Stimulated activated naive CD8-positive, alpha-beta T cell treated with anti-CD3 and anti-CD28 coated beads, Interleukin-15, Interleukin-2, amounts not matched to agents 100 ng/mL and 50 ng/mL, for 24 hours (primary cell): Measurements from ENCODE around the gene CARMIL3.

Source experiments
- H3K27ac Mint-ChIP-seq: one replicate; pipeline ENCODE4 v1.8.0; 2021; ENCODE audit warnings: mild to moderate bottlenecking, mixed read lengths
- H3K27me3 Mint-ChIP-seq: one replicate; pipeline ENCODE4 v1.8.0; 2021; ENCODE audit warnings: mixed read lengths
- H3K36me3 Mint-ChIP-seq: one replicate; pipeline ENCODE4 v1.8.0; 2021; ENCODE audit warnings: low read depth, mixed read lengths
- H3K4me1 Mint-ChIP-seq: one replicate; pipeline ENCODE4 v1.8.0; 2021; ENCODE audit warnings: low read depth, mixed read lengths
- H3K4me3 Mint-ChIP-seq: one replicate; pipeline ENCODE4 v1.8.0; 2021; ENCODE audit warnings: mild to moderate bottlenecking, mixed read lengths
- H3K9me3 Mint-ChIP-seq: one replicate; pipeline ENCODE4 v1.8.0; 2021; ENCODE audit warnings: mixed read lengths

Gene CARMIL3

DNA sequence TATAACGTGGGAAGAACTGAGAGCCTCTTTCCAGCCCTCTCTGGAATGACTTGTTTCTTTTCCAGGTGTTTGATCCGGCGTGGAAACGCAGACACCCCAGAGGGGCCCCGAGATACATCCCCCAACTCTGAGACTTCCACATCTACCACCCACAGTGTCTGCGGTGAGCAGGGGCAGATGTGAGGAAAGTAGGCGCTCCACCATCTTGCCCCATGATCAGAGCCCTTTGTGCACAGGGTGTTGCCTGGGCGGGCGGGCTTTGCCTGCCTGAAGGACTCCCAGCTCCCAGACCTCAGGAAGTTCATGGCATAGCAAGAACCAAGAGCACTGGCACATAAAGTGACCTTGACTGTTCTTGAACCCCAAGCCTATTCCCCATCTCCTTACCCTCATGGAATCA lies 2.8 kb downstream of the CARMIL3 start:
- H3K27ac Mint-ChIP-seq = no peak overlapping the region
- peaks cover 25% of the 10 kb centered on the region for H3K4me1 Mint-ChIP-seq
- no peak overlapping the region for H3K4me3 Mint-ChIP-seq
- peaks cover 24% of the 10 kb centered on the region for H3K27me3 Mint-ChIP-seq
- no peaks in the 10 kb centered on the region for H3K36me3 Mint-ChIP-seq
- H3K9me3 Mint-ChIP-seq = no peaks in the 10 kb centered on the region

DNA sequence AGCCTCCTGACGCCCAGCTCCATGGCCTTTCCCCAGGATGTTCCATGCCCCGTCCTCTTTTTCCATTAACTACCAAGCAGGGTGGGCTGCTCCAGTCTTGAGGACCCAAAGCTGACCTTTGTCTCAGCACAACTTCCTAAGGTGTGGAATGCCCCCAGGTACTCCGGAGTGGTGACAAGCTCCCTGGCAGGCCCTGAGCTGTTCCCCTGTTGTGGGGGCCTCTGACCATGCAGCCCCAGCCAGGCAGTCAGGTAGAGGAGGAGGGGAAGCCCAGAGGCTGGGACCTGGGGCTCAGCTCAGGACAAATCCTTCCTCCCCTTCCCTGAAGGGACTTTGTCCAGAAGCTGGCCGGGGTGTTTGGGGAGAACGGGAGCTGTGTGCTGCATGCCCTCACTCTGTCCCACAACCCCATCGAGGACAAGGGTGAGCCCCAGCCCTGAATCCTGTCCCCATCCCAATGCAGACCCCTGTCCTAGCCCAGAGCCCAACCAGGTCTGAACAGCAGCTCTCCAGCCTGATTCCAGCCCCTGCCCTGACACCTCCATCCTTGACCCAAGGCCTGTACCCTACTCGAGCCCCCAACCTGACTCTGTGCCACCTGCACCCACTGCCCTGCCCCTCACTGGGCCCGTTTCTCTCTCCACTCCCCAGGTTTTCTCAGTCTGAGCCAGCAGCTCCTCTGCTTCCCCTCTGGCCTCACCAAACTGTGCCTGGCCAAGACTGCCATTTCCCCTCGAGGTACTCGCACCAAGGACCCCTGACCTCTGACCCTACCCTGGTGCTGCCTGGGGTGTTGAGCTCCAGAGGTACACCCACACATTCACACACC lies 4.4 kb downstream of the CARMIL3 start:
- Mint-ChIP-seq H3K9me3 (no peaks in the 10 kb centered on the region), H3K36me3 (no peaks in the 10 kb centered on the region), H3K27me3 (peaks cover 9% of the 10 kb centered on the region), H3K4me3 (no peak overlapping the region), H3K27ac (no peak overlapping the region), H3K4me1 (peaks cover 20% of the 10 kb centered on the region)

DNA sequence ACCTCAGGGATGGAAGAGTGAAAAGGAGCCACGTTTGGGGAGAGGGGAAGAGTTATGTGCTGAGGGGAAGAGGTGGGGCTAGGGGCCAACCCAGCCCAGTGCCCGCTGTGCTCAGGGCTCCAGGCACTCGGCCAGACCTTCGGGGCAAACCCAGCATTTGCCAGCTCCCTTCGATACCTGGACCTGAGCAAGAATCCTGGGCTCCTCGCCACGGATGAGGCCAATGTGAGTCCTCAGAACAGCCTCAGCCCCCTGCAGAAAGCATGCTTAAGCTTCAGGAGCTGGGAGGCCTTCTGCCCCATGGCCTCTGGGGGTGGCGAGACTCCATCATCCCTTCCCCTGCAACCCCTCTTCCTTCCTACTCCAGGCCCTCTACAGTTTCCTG lies 5.0 kb downstream of the CARMIL3 start:
- peaks cover 8% of the 10 kb centered on the region for H3K27me3 Mint-ChIP-seq
- H3K27ac Mint-ChIP-seq = no peak overlapping the region
- no peak overlapping the region for H3K4me3 Mint-ChIP-seq
- peaks cover 17% of the 10 kb centered on the region for H3K4me1 Mint-ChIP-seq
- no peaks in the 10 kb centered on the region for H3K36me3 Mint-ChIP-seq
- H3K9me3 Mint-ChIP-seq = no peaks in the 10 kb centered on the region

DNA sequence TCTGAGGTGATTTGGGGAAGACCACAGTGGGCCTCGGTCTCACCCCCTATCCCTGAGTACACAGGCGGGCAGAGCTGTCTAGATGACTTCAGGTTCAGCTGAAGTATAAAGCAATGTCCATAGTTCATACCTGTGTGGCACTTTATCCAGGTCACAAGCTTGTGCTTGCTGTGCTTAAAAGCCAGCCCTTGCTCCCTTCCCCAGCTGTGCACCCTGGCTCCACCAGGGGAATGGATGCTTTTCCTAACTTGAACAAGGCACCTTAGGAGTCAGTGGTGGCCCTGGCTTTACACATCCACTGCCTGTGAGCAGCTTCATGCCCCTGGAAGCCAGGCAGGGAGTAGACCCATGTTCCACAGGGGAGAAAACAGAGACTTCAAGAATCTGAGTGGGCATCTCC lies 5.5 kb downstream of the CARMIL3 start:
- Mint-ChIP-seq H3K9me3 (no peaks in the 10 kb centered on the region), H3K4me1 (peaks cover 17% of the 10 kb centered on the region), H3K4me3 (no peak overlapping the region), H3K27ac (no peak overlapping the region), H3K27me3 (peaks cover 8% of the 10 kb centered on the region), H3K36me3 (no peaks in the 10 kb centered on the region)

DNA sequence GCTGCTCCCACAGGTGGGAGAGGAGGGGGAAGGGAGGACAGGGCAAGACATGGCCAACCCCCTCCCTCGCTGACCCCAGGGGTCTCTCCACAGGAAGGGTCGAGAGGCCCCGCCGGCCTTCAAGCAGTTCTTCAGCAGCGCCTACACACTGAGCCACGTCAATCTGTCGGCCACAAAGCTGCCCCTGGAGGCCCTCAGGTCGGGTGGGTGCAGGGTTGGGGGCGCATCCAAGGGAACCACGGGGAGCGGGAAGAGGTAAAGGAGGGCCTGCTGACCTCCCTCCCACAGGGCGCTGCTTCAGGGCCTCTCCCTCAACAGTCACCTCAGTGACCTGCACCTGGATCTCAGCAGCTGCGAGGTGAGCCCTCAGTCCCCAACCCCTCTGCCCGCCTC lies 6.1 kb downstream of the CARMIL3 start:
- no peaks in the 10 kb centered on the region for H3K36me3 Mint-ChIP-seq
- H3K9me3 Mint-ChIP-seq = no peaks in the 10 kb centered on the region
- H3K27me3 Mint-ChIP-seq = peaks cover 8% of the 10 kb centered on the region
- H3K27ac Mint-ChIP-seq = no peak overlapping the region
- H3K4me1 Mint-ChIP-seq = peaks cover 12% of the 10 kb centered on the region
- H3K4me3 Mint-ChIP-seq = no peak overlapping the region

DNA sequence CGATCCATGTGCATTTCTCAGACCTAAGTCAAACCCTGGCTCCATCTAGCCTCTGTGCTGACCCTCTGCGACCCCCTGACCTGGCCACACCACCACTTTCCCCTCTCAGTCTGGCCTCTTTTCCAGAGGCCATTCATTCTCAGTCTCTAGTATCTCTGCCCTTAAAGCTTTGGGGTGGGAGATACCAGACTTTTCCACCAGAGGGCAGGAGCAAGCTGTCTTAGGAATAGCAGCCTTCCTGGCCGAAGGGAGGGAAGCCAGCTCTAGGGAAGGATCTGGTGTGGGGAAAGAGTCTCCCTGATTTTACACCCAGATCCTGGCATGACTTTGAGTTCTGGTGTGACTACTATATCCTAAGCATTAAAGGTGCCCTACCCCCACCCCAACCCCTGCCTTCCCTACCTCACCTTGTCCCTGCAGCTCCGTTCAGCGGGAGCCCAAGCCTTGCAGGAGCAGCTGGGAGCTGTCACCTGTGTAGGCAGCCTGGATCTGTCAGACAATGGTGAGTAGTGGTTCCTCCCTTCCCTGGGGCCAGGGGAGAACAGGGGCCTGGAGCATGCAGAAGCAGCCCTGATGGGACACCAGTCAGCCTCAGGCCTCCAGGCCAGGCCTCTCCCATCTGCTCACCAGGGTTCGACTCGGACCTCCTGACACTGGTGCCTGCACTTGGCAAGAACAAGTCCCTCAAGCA lies 6.6 kb downstream of the CARMIL3 start:
- Mint-ChIP-seq H3K36me3 (no peaks in the 10 kb centered on the region), H3K4me3 (no peak overlapping the region), H3K4me1 (peaks cover 7% of the 10 kb centered on the region), H3K27me3 (peaks cover 4% of the 10 kb centered on the region), H3K9me3 (no peaks in the 10 kb centered on the region), H3K27ac (no peak overlapping the region)

DNA sequence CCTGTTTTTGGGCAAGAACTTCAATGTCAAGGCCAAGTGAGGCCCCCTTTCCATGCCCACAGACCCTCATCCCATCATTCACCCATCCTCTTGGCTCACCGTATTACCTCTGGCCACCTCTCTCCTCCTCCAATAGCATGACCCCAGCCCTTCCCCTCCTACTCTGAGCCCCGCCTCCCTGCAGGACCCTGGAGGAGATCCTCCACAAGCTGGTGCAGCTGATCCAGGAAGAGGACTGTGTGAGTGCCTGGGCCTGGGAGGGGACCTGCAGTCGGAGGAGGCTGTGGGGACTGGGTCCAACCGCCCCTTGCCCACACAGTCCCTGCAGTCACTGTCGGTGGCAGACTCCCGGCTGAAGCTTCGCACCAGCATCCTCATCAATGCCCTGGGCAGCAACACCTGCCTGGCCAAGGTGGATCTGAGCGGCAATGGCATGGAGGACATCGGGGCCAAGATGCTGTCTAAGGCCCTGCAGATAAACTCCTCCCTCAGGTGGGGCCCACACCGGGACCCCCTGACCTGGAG lies 7.2 kb downstream of the CARMIL3 start:
- Mint-ChIP-seq H3K27me3 (peaks cover 4% of the 10 kb centered on the region), H3K9me3 (no peaks in the 10 kb centered on the region), H3K4me1 (peaks cover under 1% of the 10 kb centered on the region), H3K4me3 (no peak overlapping the region), H3K36me3 (no peaks in the 10 kb centered on the region), H3K27ac (no peak overlapping the region)

DNA sequence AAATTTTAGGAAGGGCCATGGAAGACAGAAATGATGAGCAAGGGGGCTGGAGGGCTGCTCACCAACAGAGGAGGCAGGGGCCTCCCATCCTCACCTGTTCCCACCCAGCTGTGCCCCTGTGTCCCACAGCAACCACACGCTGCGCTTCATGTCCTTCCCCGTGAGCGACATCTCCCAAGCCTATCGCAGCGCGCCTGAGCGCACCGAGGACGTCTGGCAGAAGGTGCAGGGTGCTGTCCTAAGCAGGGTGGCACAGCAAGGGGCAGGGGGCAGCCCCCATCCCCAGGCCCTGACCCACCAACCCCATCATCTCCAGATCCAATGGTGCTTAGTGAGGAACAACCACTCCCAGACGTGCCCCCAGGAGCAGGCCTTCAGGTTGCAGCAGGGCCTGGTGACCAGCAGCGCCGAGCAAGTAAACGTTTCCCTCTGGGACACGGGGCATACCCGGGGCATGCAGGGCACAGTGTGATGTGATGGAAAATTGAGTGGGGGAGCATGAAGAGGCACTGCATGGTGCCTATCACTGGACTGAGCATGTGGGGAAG lies 8.1 kb downstream of the CARMIL3 start:
- no peak overlapping the region for H3K27ac Mint-ChIP-seq

DNA sequence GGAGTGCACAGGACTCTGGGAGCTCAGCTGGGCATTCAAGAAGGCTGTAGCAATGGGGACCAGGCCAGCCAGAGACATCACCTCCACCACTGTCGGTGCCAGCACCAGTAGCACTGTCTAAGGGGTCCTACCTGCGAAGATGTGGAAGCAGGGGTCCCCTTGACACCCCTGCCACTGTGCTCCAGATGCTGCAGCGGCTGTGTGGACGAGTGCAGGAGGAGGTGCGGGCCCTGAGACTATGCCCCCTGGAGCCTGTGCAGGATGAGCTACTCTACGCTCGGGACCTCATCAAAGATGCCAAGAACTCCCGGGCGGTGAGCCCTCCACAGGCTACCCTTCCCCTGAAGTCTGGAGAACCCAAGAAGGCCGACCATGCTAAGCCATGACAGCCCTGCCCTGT lies 8.6 kb downstream of the CARMIL3 start:
- H3K4me3 Mint-ChIP-seq = no peak overlapping the region
- H3K36me3 Mint-ChIP-seq = no peaks in the 10 kb centered on the region
- no peak overlapping the region for H3K27ac Mint-ChIP-seq
- no peaks in the 10 kb centered on the region for H3K4me1 Mint-ChIP-seq
- no peaks in the 10 kb centered on the region for H3K9me3 Mint-ChIP-seq
- no peaks in the 10 kb centered on the region for H3K27me3 Mint-ChIP-seq

More for the DNA sequence above, 8.1 kb downstream of the CARMIL3 start:
- H3K36me3 Mint-ChIP-seq = no peaks in the 10 kb centered on the region
- H3K27me3 Mint-ChIP-seq = peaks cover under 1% of the 10 kb centered on the region
- no peaks in the 10 kb centered on the region for H3K4me1 Mint-ChIP-seq
- H3K9me3 Mint-ChIP-seq = no peaks in the 10 kb centered on the region
- no peak overlapping the region for H3K4me3 Mint-ChIP-seq

DNA sequence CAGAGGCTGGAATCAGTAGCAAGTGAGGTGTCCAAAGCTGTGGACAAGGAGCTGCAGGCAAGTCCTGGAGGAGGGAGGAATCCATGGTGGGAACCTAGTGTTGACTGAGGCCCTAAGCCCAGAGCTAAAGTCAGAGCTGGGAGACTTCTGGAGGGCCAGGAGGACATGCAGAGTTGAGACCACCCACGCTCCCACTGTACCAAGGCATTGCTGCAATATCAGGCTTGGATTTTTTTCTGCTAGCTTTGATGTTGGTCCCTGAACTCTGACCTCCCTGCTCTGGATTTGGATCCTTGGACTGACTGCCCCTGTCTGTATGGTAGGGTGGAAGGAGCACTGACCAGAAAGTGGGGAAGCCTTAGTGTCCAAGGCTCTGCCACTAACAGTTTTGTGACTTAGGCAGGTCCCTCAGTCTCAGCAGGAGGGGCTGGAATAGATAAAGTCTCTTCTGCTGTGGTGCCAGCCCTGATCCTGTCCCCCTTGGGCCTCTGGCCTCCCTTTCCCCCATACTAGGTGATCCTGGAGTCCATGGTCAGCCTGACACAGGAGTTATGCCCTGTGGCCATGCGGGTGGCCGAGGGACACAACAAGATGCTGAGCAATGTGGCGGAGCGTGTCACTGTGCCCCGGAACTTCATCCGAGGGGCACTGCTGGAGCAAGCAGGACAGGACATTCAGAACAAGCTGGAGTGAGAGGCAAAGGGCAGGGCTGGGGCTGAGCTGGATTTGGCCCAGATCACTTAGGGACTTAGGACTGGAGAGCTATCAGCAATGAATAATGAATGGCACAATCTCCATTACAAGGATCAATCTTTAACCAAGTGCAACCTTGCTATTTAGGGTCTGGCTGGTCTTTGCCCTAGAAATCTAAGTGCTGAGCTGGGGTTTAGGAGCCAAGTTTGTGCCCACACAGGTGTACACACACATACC lies 9.4 kb downstream of the CARMIL3 start:
- H3K27ac Mint-ChIP-seq = no peak overlapping the region

DNA sequence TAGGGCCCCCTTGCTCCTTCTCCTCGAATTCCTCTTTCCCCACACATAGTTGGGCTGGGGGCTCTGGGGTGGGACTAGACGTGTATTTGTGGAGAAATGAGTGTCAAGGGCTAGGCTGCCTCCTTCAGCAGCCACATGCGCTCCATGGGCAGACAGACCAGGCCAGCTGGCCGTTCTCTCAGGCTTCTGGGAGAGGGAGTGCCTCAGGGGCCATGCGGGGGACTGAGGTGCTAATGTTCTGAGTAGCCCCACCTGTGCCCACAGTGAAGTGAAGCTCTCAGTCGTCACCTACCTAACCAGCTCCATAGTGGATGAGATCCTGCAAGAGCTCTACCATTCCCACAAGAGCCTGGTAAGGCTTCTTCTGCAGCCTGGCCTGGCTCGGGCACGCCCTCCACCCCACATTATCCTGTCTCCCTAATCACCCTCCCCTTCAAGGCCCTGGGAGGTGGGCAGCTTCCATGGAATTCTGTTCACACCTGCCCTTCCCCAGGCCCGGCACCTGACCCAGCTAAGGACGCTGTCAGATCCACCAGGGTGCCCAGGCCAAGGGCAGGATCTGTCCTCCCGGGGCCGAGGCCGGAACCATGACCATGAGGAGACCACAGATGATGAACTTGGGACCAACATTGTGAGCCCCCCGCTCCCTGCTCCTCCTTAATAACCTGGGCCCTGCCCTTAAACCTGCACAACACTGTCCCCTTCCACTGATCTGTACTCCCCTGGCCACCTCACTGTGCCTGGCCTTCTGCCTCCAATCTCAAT lies 10.6 kb downstream of the CARMIL3 start:
- H3K4me3 Mint-ChIP-seq = no peak overlapping the region
- no peaks in the 10 kb centered on the region for H3K36me3 Mint-ChIP-seq
- no peaks in the 10 kb centered on the region for H3K4me1 Mint-ChIP-seq
- no peaks in the 10 kb centered on the region for H3K9me3 Mint-ChIP-seq
- no peaks in the 10 kb centered on the region for H3K27me3 Mint-ChIP-seq
- H3K27ac Mint-ChIP-seq = no peak overlapping the region

More for the DNA sequence above, 9.4 kb downstream of the CARMIL3 start:
- Mint-ChIP-seq H3K27me3 (no peaks in the 10 kb centered on the region), H3K4me1 (no peaks in the 10 kb centered on the region), H3K36me3 (no peaks in the 10 kb centered on the region), H3K9me3 (no peaks in the 10 kb centered on the region), H3K4me3 (no peak overlapping the region)

DNA sequence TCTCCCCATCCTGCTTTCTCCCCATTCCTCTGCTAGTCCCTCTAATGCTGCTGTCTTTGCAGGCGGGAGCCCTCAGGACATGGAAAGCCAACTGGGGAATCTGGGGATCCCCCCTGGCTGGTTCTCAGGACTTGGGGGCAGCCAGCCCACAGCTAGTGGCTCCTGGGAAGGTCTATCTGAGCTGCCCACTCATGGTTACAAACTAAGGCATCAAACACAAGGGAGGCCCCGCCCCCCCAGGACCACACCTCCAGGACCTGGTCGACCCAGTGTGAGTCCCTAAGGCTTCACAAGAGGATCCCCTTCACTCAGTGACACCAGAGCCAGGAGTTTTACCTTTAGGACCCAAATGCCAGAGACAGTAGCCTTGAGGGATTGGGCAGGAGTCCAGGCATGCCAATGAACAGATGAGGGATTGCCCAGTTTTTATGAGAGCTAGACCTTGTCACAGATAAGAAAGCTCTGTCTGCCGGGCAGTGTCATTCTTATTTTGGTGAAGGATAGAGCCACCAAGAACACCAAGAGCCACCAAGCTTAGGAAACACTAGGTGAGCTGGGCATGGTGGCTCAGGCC lies 11.5 kb downstream of the CARMIL3 start:
- H3K27ac Mint-ChIP-seq = no peak overlapping the region
- no peaks in the 10 kb centered on the region for H3K4me1 Mint-ChIP-seq
- H3K27me3 Mint-ChIP-seq = no peaks in the 10 kb centered on the region
- no peaks in the 10 kb centered on the region for H3K9me3 Mint-ChIP-seq
- no peaks in the 10 kb centered on the region for H3K36me3 Mint-ChIP-seq
- no peak overlapping the region for H3K4me3 Mint-ChIP-seq

DNA sequence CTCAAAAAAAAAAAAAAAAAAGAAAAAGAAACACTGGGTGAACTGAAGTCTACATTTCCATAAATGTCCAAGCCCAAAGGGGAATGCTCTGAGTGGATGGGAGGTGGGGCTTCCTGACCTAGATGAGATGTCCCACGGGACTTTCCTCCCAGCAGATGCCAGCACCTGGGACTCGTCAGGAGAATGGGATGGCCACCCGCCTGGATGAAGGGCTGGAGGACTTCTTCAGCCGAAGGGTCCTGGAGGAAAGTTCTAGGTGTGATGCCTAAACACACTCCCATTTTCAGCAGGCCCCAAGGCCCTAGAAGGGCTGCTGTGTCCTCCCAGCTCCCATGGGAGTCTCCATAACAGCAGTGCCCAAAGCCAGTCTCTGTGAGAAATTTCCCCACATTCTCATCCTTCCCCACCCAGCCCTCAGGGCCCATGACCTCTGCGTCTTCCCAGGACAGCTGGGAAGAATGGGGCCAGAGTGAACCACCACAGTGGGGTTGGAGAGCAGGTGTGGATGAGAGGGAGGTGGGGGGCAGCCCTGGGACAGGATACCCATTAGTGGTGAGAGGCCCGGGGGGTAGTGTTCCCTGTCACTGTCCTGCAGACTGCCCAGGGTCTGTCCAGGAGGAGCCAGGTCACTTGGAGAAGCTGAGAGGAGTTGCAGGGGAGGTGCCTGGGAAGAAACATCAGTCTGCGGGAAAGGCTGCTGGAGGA lies 12.4 kb downstream of the CARMIL3 start:
- Mint-ChIP-seq H3K27me3 (no peaks in the 10 kb centered on the region), H3K4me1 (no peaks in the 10 kb centered on the region), H3K36me3 (no peaks in the 10 kb centered on the region), H3K27ac (no peak overlapping the region), H3K4me3 (no peak overlapping the region), H3K9me3 (no peaks in the 10 kb centered on the region)
